GM21381 (cell line): Measurements from ENCODE around the gene PPP1R12A.

ENCODE experiments used
- ATAC-seq: cut with Tn5 transposase; IDR thresholded peaks from one replicate; pipeline ENCODE4 v1.9.1; 2021; ENCODE audit warnings: mild to moderate bottlenecking, moderate library complexity; ENCODE audit not compliant: unreplicated experiment

Gene PPP1R12A

DNA sequence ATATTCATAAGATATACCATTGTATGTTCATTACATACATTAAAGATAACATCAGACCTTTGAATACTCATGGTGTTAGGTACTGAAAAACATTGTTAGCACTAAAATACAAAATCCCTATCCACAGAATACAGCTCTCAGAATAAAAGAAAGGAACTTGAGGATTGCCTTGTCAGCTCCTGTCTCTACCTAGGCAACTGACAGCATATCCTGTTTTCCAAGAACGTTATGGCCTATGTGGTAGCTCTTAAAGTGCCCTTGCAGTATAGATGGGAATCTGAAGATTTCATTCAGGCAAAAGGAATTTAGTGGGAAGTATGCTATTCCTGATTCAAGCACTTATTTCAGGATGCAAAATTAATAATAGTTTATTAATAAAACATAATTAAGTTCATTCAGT lies 1.8 kb upstream of the PPP1R12A start:
- ATAC-seq = no peak

DNA sequence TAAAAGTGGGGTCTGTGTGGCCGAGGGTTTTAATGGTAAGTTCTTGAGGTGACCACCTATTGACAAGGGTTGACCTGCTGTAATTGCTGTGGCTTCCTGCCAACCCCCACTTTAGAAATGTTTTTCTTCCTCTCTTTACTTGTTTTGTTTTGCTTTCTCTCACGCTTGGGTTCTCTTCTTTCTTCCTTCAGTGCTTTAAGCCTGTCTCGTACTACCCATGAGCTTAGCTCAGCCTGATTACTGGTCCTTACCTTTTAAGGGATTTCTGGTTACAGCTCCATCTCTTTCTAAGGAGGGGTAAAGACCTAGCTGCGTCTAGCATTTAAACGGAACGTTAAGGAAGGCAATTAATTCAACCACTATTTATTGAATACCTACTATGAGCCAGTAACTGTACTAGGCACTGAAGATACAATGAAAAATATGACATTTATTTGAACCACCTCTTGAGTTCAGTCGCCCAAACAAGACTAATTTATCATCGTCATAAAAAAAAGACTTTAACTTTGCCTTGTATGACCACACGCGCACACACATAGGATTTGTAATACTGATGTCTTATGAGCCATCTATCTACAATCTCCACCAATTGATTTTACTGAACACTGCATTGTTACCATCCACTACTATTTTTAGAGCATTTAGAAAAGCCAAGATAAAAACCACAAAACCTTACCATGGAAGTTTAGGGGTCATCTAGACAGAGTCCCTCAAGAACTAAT lies 888 bp upstream of the PPP1R12A start:
- ATAC-seq = peak; percentile 20

DNA sequence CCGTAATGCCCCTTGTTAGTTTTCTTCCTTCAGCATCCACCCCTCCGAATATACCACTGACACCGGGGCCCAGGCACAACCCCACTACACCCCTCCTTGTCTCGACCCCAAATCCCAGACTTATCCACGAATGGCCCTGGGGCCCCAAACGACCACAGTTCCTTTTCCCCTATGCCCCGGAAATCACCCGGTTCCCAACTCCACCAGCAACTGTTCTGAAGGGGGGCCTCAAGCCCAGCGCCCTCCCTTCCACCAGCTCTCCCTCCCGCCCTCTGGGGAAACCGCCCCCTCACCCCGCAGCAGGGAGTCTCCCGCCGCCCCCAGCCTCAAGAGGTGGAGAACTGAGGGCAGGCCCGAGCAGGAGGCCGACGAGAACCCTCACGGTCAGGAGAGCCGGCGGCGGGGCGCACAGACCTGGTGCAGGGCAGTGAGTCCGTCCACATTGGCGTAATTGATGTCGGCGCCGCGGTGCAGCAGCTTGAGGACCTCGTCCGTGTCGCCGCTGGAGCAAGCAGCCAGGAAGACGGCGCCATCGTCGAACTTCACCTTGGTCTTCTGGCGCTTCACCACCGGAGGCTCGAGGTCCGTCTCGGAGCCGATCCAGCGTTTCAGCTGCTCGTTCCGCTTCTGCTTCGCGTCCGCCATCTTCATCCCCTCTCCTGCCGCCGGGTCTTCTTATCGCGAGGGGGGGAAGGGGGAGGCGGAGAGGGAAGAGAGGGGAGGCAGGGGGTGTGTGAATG lies 446 bp downstream of the PPP1R12A start:
- ATAC-seq = peak; percentile 10

DNA sequence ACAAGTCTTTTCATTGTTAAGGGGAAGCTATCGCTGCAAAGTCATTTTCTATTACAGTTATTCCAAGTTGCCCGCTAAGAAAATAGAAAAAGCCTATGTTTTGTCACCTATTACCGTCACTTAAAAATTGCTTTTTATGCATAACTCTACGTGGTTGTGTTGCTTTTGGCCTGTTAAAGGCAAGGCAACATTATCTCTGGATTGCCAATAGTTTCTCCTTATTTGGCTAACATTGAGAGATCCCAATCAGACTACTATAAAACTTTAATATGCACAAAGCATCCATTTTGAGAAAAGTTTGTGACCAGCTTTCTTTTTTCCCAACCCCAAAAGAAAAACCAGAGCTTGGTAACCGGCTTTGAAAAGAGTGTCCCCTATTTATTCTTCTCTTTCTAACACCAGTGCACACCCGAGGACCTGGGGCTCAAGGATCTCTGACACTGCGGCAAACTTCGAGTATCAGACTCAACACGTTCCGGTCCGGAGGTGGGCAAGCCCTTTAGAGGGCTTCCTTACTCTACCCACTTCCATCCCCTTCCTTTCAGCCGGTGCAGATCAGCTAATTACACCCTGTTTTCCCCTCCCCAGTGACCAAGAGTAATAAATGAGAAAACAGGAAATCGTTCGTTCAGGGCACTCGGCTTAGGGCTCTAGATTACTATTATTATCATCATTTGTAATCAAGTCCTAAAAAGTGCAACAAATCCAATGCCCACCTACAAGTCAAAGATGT lies 1.2 kb downstream of the PPP1R12A start:
- peak; percentile 15 for ATAC-seq

DNA sequence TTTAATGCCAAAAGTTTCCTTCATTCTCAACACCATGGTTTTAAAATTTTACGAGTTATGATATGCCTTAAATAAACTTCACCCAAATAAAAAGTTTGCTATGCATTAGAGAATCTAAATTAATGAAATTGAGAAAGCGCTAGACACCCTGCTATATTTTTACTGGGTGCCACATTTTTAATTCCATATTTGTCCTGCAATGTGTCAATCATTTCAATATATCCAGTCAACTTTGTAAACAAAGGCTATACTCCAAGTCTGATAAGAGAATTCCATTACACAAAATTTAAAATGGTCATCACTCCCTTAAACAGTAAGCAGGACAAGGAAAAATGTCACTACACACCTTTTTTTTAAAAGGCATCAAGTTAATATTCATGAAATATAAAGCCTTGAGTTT lies 1.9 kb downstream of the PPP1R12A start:
- ATAC-seq = no peak

DNA sequence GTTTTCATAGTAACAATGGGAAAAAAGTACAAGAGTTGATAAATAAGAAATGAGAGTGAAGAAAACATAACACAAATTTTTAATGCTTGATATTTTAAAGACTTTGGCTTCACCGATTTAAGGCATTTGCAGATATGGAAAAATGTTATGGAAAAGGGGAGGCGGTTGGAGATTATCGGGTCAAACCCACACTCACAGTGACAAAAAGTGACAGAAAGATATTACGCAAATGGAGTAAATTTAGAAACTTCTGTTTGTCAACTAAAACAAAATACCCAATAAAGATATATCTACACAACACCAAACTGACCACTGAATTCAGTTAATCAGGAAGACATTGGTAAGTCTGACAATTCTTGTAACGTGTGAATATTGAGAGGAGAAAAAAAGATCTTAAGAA lies 2.5 kb downstream of the PPP1R12A start:
- ATAC-seq = no peak

DNA sequence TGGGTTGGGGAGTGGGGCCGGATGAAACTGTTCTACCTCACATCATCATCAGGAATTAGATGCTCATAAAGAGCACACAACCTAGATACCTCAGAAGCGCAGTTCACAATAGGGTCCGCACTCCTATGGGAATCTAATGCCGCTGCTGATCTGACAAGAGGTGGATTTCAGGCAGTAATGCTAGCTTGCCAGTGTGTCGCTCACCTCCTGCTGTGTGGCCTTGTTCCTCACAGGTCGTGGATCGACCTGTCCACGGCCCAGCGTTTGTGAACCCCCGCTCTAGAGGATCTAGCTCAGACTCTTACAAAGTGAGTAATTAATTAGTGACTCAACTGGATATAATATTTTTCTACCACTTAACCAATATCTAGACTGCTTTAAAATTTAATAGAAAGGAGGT lies 5.8 kb downstream of the PPP1R12A start:
- no peak for ATAC-seq

DNA sequence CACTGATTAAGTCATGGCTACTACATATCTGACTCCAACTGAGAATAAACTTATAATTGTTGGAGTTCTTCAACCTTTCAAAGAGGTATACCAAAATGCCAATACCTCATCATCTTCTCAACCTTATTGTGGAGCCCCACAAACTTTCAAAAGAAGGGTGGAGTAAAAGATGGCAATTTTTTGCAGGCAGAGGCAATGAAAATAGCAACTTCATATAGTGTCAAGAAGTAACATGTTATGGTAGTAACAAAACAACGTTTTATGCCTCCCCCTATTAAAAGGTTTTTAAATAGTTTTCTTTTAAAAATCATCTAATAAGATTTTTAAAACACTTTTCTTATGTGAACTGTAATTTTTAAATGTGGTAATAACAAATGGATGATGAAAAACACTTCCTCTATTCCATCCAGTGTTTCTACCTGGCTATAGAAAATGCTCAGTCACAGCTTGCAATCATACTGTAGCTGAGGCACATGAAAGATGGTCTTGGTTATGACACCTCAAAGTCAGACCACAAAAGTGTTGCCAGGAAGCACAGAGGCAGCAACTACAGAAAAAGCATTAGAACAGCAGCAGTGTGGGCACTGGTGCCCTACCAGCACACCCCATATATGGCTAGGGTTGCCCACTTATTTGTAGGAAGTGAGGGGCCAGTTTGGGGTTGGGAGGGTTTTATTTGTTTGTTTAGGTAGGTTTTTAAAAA lies 7.0 kb downstream of the PPP1R12A start:
- ATAC-seq = peak; percentile 99

DNA sequence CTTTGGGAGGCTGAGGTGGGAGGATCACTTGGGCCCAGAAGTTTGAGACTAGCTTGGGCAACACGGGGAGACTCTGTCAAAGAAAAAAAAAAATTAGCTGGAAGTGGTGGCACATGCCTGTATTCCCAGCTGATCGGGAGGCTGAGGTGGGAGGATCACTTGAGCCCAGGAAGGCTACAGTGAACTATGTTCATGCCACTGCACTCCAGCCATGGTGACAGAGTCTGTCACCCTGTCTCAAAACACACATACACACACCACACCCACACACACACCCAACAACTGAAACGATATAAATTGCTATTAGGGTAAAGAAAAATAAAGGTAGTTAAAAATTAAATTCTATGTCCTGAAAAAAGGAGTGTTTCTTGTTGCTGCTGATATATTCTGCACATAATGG lies 7.9 kb downstream of the PPP1R12A start:
- no peak for ATAC-seq

DNA sequence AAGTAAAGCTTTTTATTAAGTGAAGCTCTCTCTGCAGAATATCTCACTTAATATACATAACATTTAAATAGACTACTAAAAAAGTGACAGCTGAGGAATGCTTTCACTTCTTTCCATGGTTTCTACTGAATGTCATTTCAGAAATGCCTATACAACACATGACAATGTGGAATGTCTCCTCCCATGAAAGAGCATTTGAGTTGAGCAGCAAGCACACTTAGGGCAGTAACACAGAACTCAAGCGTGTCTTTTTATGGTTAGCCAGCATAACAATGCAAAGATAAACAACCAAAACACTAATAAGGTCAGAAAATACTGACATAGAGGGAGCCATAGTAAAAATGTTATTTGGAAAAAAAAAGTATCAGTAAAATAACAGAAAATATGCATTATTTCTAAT lies 9.4 kb downstream of the PPP1R12A start:
- ATAC-seq = no peak

DNA sequence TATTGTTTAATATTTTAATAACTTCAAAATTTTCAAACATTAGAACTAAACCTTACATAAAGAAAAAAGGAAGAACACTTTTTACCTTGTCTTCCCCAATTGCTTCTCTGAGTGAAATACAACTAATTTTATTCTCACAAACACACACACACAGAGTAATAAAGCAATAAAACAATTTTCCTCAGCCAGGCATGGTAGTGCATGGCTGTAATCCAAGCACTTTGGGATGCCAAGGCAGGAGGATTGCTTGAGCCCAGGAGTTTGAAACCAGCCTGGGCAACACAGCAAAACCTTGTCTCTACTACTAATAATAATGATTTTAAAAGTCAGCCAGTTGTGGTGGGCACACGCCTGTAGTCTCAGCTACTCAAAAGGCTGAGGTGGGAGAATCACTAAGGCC lies 13.1 kb downstream of the PPP1R12A start:
- ATAC-seq = no peak

DNA sequence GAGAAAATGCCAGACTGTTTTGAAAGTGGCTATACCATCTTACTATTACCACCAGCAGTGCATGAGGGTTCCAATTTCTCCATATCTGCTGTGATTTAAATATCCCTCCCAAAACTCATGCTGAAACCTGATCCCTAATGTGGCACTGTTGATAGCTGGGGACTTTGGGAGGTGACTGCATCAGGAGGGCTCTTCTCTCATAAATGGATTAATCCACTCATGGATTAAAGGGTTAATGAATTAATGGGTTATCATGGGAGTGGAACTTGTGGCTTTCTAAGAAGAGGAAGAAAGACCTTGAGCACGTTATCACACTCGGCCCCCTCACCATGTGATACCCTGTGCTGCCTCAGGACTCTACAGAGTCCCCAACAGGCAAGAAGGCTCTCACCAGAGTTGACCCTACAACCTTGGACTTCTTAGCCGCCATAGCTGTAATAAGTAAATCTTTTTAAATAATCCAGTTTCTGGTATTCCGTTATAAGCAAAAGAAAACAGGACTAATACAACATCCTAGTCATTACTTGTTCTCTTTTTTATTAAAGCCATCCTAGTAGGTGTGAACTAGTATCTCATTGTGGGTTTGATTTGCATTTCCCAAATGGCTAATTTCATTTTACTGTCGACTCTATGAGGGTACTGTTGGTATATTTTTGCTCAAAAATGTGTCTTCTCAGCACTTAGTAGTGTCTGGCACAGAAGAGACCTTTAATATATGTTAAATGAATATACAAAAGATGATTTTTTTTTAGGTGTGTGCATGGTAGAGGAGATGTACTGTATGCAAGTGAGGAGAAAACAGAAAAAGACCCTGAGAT lies 14.3 kb downstream of the PPP1R12A start:
- ATAC-seq = peak; percentile 40

DNA sequence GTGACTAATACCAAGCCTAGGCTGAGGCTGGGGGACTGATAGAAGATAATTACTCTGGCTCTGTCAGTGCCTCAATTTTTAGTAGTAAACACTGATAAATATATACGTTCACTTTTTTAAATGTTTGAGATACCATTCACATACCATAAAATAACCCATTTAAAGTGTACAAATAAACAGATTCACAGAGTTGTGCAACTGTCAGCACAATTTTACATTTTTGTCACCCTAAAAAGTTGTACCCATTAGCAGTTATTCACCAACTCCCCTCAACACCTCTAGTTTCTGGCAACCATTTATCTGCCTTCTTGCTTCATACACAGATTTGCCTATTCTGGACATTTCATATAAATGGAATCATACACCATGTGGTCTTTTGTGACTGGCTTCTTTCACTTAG lies 15.1 kb downstream of the PPP1R12A start:
- ATAC-seq = no peak

DNA sequence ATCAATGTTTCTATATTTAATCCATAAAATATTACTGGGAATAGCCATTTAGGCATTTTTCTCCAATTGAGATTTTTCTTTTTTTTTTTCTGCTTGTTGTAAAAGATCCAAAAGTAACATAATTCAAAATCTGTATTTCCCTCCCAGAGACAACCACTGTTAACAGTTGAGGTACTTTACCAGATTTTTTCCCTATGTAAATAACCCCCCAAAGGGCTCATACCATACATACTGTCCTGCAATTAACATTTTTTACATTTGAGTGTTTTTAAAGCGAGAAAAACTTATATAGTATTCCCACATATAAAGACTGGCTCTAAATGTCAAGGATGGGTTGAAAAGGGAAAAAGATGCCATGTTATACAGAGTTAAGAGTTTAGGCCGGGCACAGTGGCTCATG lies 18.1 kb downstream of the PPP1R12A start:
- no peak for ATAC-seq

DNA sequence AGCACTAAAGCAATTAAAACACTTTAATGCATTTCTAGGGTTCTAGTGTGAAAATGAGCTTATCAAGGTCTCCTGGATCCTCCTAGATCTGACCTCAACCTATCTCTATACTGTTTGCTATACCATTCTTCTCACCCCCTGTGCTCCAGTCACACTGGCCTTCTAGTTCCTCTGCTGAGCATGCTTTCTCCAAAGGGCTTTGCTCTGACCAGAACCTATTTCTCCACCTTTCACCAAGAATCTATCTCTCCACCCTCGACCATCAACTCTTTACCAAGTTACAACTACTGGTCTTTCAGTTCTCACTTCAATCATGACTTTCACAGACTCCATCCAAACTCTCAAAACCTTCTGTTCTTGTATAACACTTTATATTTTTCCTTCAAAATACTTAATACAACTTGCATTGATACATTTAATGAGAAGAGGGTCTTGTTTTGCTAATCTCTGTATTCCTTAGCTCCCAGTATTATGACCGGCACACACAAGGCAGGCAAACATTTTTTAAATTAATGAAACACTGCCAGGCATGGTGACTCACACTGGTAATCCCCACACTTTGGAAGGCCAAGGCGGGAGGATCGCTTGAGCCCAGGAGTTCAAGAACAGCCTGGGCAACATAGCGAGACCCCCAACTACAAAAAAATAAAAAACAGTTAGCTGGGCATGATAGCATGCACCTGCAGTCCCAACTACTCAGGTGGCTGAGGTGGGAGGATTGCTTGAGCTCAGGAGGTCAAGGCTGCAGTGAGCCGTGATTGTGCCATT lies 22.8 kb downstream of the PPP1R12A start:
- ATAC-seq = peak; percentile 50

DNA sequence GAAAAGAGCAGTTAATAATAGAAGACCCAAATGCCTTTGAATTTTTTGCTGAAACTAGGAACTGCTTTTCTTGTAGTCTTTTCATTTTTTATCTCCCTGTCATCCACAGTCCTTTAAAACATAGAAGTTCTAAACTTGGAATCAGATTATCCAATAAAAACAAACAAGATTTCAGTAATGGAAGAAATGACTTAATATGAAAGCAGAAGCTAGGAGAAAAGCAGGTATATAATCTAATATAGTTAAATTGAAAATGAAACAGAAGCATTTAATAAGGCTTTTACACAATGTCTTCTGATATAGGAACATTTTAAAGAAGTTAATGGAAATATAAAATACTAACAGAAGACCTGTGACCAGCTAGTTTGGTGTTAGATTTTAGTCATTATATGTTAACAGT lies 26.5 kb downstream of the PPP1R12A start:
- no peak for ATAC-seq

DNA sequence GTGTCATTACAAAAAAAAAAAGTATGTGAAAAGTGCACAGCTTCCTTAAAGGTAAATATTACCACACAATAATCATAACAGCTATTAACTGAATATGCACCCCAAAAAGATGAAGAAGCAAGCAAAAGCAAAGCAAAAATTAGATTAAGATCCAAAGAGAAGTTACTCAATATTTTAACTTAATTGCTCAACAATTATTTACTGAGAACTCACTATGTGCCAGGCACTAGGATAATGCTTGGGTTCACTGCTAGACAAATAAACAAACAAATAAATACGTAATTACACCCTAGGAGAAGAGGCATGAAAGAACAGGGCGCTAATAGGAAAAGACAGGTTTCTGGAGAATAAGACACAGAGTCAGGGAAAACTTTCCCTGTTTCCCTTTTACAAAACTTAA lies 33.4 kb downstream of the PPP1R12A start:
- no peak for ATAC-seq

DNA sequence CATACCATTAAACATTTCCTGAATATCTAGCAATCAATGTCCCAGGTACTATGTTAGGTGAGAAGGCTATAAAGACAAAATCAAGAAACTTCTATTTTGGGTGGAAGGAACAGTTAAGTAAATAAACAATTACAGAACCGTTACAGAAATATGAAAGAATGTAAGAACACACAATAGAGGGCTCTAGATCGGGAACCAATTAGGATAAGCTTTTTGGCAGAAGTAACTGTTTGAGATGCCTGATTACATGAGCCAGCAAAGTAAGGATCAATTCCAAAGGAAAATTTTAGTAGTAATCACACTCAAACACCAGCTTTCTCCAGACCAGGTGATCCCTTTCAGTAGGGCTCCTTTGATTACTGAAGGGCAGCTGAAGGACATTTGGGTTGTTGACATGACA lies 33.9 kb downstream of the PPP1R12A start:
- ATAC-seq = no peak

DNA sequence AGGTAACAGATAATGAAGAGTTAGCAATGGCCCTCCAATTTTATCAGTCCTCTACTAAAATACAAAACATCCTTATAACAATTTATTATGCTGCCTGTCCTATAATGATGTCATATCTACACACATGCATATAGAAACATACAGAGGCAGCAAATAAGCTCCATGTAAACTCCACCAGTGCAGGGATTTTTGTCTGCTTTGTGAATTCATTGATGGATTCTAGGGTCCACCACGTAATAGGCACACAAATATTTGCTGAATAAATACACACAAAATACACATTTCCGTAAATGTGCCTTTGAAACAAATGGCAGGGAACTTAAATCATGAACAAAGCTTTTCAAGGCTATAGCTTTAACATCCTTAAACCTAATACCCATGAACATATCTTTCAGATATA lies 34.7 kb downstream of the PPP1R12A start:
- no peak for ATAC-seq

DNA sequence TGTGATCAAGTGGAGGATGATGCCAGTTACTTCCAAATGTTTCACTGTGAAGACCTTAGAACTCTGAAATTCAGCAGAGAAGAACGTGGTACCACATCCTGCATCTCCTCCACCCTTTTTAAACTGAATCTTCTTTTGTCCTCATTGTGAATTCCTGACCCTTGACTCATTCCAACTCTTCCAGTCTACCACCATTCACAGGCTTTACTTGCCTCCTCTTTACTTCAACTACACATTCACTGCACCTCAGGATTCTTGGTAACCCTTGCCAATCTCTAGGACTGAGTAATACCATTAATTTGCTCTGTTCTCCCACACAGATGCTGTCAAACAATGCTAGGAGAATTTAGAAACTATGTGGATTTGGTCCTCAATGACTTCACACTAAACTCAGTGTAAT lies 37.3 kb downstream of the PPP1R12A start:
- no peak for ATAC-seq
